Activated CD8-positive, alpha-beta T cell treated with anti-CD3 and anti-CD28 coated beads for 36 hours (primary cell): Measurements from ENCODE around the gene SNX7. TPM values are rescaled to one million over a fixed set of nuclear protein-coding genes. Genes with fewer than 3 reads are reported as not detected.

ENCODE experiments used
- ATAC-seq: fragments of 200-7000 bp; cut with Tn5 transposase; one replicate; pipeline ENCODE4 v1.10.0; 2021; ENCODE audit warnings: mild to moderate bottlenecking, moderate library complexity
- CTCF ChIA-PET: fragments of 350-600 bp; sonication (Branson Sonifier 250); formaldehyde crosslinking; loops from one replicate; lab custom pipeline; 2021; ENCODE audit warnings: antibody characterized with exemption; lab: Charles Lee
- POLR2A ChIA-PET: fragments of 350-600 bp; sonication (Branson Sonifier 250); formaldehyde crosslinking; loops from one replicate; lab custom pipeline; 2021; ENCODE audit warnings: antibody characterized with exemption; lab: Charles Lee
- DNase-seq: peaks from one replicate; pipeline ENCODE4 v3.0.0-alpha.2; 2020
- H3K27ac Mint-ChIP-seq: one replicate; pipeline ENCODE4 v1.8.0; 2021; ENCODE audit warnings: mild to moderate bottlenecking, mixed read lengths
- H3K27me3 Mint-ChIP-seq: one replicate; pipeline ENCODE4 v1.8.0; 2021; ENCODE audit warnings: mixed read lengths
- H3K36me3 Mint-ChIP-seq: one replicate; pipeline ENCODE4 v1.8.0; 2021; ENCODE audit warnings: low read depth, mixed read lengths
- H3K4me1 Mint-ChIP-seq: one replicate; pipeline ENCODE4 v1.8.0; 2021; ENCODE audit warnings: low read depth, mixed read lengths
- H3K4me3 Mint-ChIP-seq: one replicate; pipeline ENCODE4 v1.8.0; 2021; ENCODE audit warnings: mild to moderate bottlenecking, moderate library complexity, mixed read lengths
- H3K9me3 Mint-ChIP-seq: one replicate; pipeline ENCODE4 v1.8.0; 2021; ENCODE audit warnings: mixed read lengths
- CTCF ChIP-seq: fragments of 200-600 bp; IDR thresholded peaks from one replicate; pipeline ENCODE4 v1.8.0; 2022; ENCODE audit warnings: antibody characterized with exemption, mild to moderate bottlenecking
- intact Hi-C: fragments of 100-400 bp; cut with micrococcal nuclease; formaldehyde crosslinking; loops from one replicate; pipeline ENCODE4 v1.10.0; 2022
- total RNA-seq, 2 experiments: library from RNA; stranded (reverse); gene quantifications; one replicate each; pipeline ENCODE4 v1.2.3, GENCODE V29; 2021

Gene SNX7
- total RNA-seq, 2 experiments from 2014 or later: not detected

- Mint-ChIP-seq H3K4me3 (no peak overlapping the region), H3K9me3 (no peaks in the 10 kb centered on the region), H3K4me1 (no peaks in the 10 kb centered on the region), H3K36me3 (no peaks in the 10 kb centered on the region), H3K27me3 (peaks cover 1% of the 10 kb centered on the region), H3K27ac (no peak overlapping the region)
- intact Hi-C loops: no loop called here
- CTCF ChIA-PET: interaction anchor here (0.9 to 1.2 kb wide), 2 partner anchors 24 to 25 kb away, joined by 3 read pairs; no protein-coding TSS in a partner anchor
- POLR2A ChIA-PET: no interaction called here
- no peak for ATAC-seq
- TF ChIP-seq CTCF: no peak
- DNase-seq: no peak
These were observed 107.6 kb downstream of the SNX7 start for GRCh38 chr1:98769162-98769561.

- Mint-ChIP-seq H3K36me3 (peaks cover 4% of the 10 kb centered on the region), H3K27ac (no peak overlapping the region), H3K27me3 (peaks cover 10% of the 10 kb centered on the region), H3K4me1 (no peaks in the 10 kb centered on the region), H3K4me3 (no peak overlapping the region), H3K9me3 (peaks cover 9% of the 10 kb centered on the region)
- ChIA-PET CTCF (no interaction called here), POLR2A (no interaction called here)
- no peak for TF ChIP-seq CTCF
- intact Hi-C loops: no loop called here
- DNase-seq (no peak), ATAC-seq (no peak)
These were observed 120.4 kb downstream of the SNX7 start for GRCh38 chr1:98781906-98782305.

GRCh38 chr1:98783821-98784220 is 122.3 kb downstream of the SNX7 start:
- intact Hi-C loops: no loop called here
- ATAC-seq (no peak), DNase-seq (no peak)
- no peak overlapping the region for H3K4me3 Mint-ChIP-seq
- H3K27ac Mint-ChIP-seq: no peak overlapping the region
- ChIA-PET POLR2A (no interaction called here), CTCF (interaction anchor here (2.2 kb wide), 1 partner anchor 11 kb away, joined by 9 read pairs; no protein-coding TSS in a partner anchor)
- H3K36me3 Mint-ChIP-seq: peaks cover 4% of the 10 kb centered on the region
- H3K4me1 Mint-ChIP-seq: no peaks in the 10 kb centered on the region
- TF ChIP-seq CTCF: no peak
- H3K27me3 Mint-ChIP-seq: peaks cover 6% of the 10 kb centered on the region
- peaks cover 9% of the 10 kb centered on the region for H3K9me3 Mint-ChIP-seq

- no peak for TF ChIP-seq CTCF
- ChIA-PET POLR2A (no interaction called here), CTCF (interaction anchor here (0.7 kb wide), 1 partner anchor 187 kb away, joined by 3 read pairs; no protein-coding TSS in a partner anchor)
- DNase-seq (no peak), ATAC-seq (no peak)
- Mint-ChIP-seq H3K36me3 (no peaks in the 10 kb centered on the region), H3K27ac (no peak overlapping the region), H3K4me3 (no peak overlapping the region), H3K4me1 (peaks cover 4% of the 10 kb centered on the region), H3K27me3 (no peaks in the 10 kb centered on the region), H3K9me3 (no peaks in the 10 kb centered on the region)
- intact Hi-C loops: loop anchor here (10.0 kb wide), 3 partner anchors 173 to 693 kb away; no protein-coding TSS in a partner anchor
These were observed 130.0 kb downstream of the SNX7 start for GRCh38 chr1:98791498-98791897.

GRCh38 chr1:98792123-98792522 is 130.6 kb downstream of the SNX7 start:
- Mint-ChIP-seq H3K27me3 (no peaks in the 10 kb centered on the region), H3K9me3 (no peaks in the 10 kb centered on the region), H3K36me3 (no peaks in the 10 kb centered on the region), H3K27ac (no peak overlapping the region), H3K4me3 (no peak overlapping the region), H3K4me1 (peaks cover 10% of the 10 kb centered on the region)
- no peak for DNase-seq
- CTCF ChIA-PET: interaction anchor here (0.7 kb wide), 1 partner anchor 186 kb away, joined by 3 read pairs; no protein-coding TSS in a partner anchor
- intact Hi-C loops: loop anchor here (10.0 kb wide), 3 partner anchors 173 to 693 kb away; no protein-coding TSS in a partner anchor
- no peak for TF ChIP-seq CTCF
- POLR2A ChIA-PET: no interaction called here
- ATAC-seq: no peak
